GM21619 (cell line): ENCODE results near the gene ADIPOR2.
"Not testable (repeated sequence)": the region's sequence is repeated elsewhere in the genome, so short reads cannot be mapped to it uniquely, and the experiment has no call there.

Experiments
- ATAC-seq: cut with Tn5 transposase; IDR thresholded peaks from one replicate; pipeline ENCODE4 v1.9.1; 2021; ENCODE audit not compliant: unreplicated experiment

Gene ADIPOR2

GRCh38 chr12:1731688-1732078, 40.8 kb downstream of the ADIPOR2 start:
- ATAC-seq = not testable (repeated sequence)

- ATAC-seq = no peak
These were observed 42.0 kb downstream of the ADIPOR2 start for GRCh38 chr12:1732914-1733313.

GRCh38 chr12:1733712-1734111, 42.8 kb downstream of the ADIPOR2 start:
- ATAC-seq = not testable (repeated sequence)

GRCh38 chr12:1737652-1738286, 46.9 kb downstream of the ADIPOR2 start:
- ATAC-seq = no peak

- no peak for ATAC-seq
These were observed 47.6 kb downstream of the ADIPOR2 start for GRCh38 chr12:1738446-1738845.

- no peak for ATAC-seq
These were observed 48.5 kb downstream of the ADIPOR2 start for GRCh38 chr12:1739368-1739767.

GRCh38 chr12:1740161-1740948, 49.5 kb downstream of the ADIPOR2 start:
- ATAC-seq = no peak

GRCh38 chr12:1741154-1741949, 50.5 kb downstream of the ADIPOR2 start:
- no peak for ATAC-seq

GRCh38 chr12:1744932-1745331, 54.1 kb downstream of the ADIPOR2 start:
- no peak for ATAC-seq

GRCh38 chr12:1747609-1748008, 56.7 kb downstream of the ADIPOR2 start:
- ATAC-seq = no peak

- ATAC-seq = no peak
These were observed 58.1 kb downstream of the ADIPOR2 start for GRCh38 chr12:1749019-1749418.

- ATAC-seq = no peak
These were observed 59.4 kb downstream of the ADIPOR2 start for GRCh38 chr12:1750300-1750699.

- no peak for ATAC-seq
These were observed 67.5 kb downstream of the ADIPOR2 start for GRCh38 chr12:1758376-1758775.

GRCh38 chr12:1758887-1759286, 68.0 kb downstream of the ADIPOR2 start:
- ATAC-seq = no peak

GRCh38 chr12:1760566-1761382, 69.9 kb downstream of the ADIPOR2 start:
- no peak for ATAC-seq

GRCh38 chr12:1761857-1762256, 71.0 kb downstream of the ADIPOR2 start:
- no peak for ATAC-seq

GRCh38 chr12:1763153-1763552, 72.3 kb downstream of the ADIPOR2 start:
- ATAC-seq = no peak

GRCh38 chr12:1766110-1766509, 75.2 kb downstream of the ADIPOR2 start:
- no peak for ATAC-seq

GRCh38 chr12:1767407-1768090, 76.7 kb downstream of the ADIPOR2 start:
- no peak for ATAC-seq

GRCh38 chr12:1768615-1769014, 77.7 kb downstream of the ADIPOR2 start:
- ATAC-seq = no peak
